ENCODE data around the gene FOXE3. TPM values are rescaled to one million over a fixed set of nuclear protein-coding genes. Genes with fewer than 3 reads are reported as not detected.

Gene FOXE3
- total RNA-seq, 1 experiment from 2014 or later: not detected

- no peak for DNase-seq
- Histone ChIP-seq H3K4me1 (no peaks in the 10 kb centered on the region), H3K36me3 (ENCODE audit: control insufficient read depth, insufficient read depth, low read length) (no peaks in the 10 kb centered on the region), H3K9me3 (no peaks in the 10 kb centered on the region), H3K27me3 (replicated peaks; ENCODE audit: control insufficient read depth, insufficient read depth, low read length) (no peaks in the 10 kb centered on the region), H3K4me3 (ENCODE audit: low read depth, low read length) (no peak overlapping the region)
- H3K27me3 Mint-ChIP-seq (ENCODE audit: insufficient read depth, unreplicated experiment): no peaks in the 10 kb centered on the region
- H3K9me3 Mint-ChIP-seq (ENCODE audit: unreplicated experiment): no peaks in the 10 kb centered on the region
- no TSS peak for BruUV-seq (replicated peaks)
- ChIA-PET CTCF (no interaction called here), POLR2A (no interaction called here)
- TF ChIP-seq CTCF (IDR thresholded peaks at IDR 0.05; ENCODE audit: insufficient read depth in 1 of 2, low read depth in 1 of 2, low read length in 1 of 2, severe bottlenecking in 1 of 2, unreplicated experiment in 1 of 2): no peak
- H3K27ac Mint-ChIP-seq (ENCODE audit: unreplicated experiment): no peak overlapping the region
- no peak overlapping the region for H3K4me3 Mint-ChIP-seq (ENCODE audit: unreplicated experiment)
- intact Hi-C loops (cut with micrococcal nuclease; ENCODE audit: unreplicated experiment): no loop called here
- H3K4me1 Mint-ChIP-seq (ENCODE audit: low read depth, unreplicated experiment): peaks cover 6% of the 10 kb centered on the region
- peaks cover 14% of the 10 kb centered on the region for H3K36me3 Mint-ChIP-seq (ENCODE audit: insufficient read depth, unreplicated experiment)
Measured at GRCh38 chr1:47431534-47431933, 15.4 kb downstream of the FOXE3 start.

- no peak overlapping the region for H3K27ac Mint-ChIP-seq (ENCODE audit: unreplicated experiment)
- H3K36me3 ChIP-seq (ENCODE audit: control insufficient read depth, insufficient read depth, low read length): no peaks in the 10 kb centered on the region
- H3K27me3 Mint-ChIP-seq (ENCODE audit: insufficient read depth, unreplicated experiment): no peaks in the 10 kb centered on the region
- ChIA-PET POLR2A (no interaction called here), CTCF (interaction anchor here (0.6 to 1.0 kb wide), 3 partner anchors 44 to 765 kb away, joined by 3 to 5 read pairs (median 4); no protein-coding TSS in a partner anchor)
- no peaks in the 10 kb centered on the region for H3K27me3 ChIP-seq (replicated peaks; ENCODE audit: control insufficient read depth, insufficient read depth, low read length)
- no peak overlapping the region for H3K4me3 Mint-ChIP-seq (ENCODE audit: unreplicated experiment)
- H3K9me3 Mint-ChIP-seq (ENCODE audit: unreplicated experiment): no peaks in the 10 kb centered on the region
- no peaks in the 10 kb centered on the region for H3K4me1 ChIP-seq
- DNase-seq: peak in 1 of 2 experiments; percentile 46
- H3K9me3 ChIP-seq: no peaks in the 10 kb centered on the region
- H3K36me3 Mint-ChIP-seq (ENCODE audit: insufficient read depth, unreplicated experiment): peaks cover 13% of the 10 kb centered on the region
- peaks cover 6% of the 10 kb centered on the region for H3K4me1 Mint-ChIP-seq (ENCODE audit: low read depth, unreplicated experiment)
- intact Hi-C loops (cut with micrococcal nuclease; ENCODE audit: unreplicated experiment): no loop called here
- no TSS peak for BruUV-seq (replicated peaks)
- H3K4me3 ChIP-seq (ENCODE audit: low read depth, low read length): no peak overlapping the region
- TF ChIP-seq CTCF (IDR thresholded peaks at IDR 0.05; ENCODE audit: insufficient read depth in 1 of 2, low read depth in 1 of 2, low read length in 1 of 2, severe bottlenecking in 1 of 2, unreplicated experiment in 1 of 2): peak in 1 of 2 experiments; percentile 33
Measured at GRCh38 chr1:47432071-47433036, 16.3 kb downstream of the FOXE3 start.

GRCh38 chr1:47433037-47433421, 16.9 kb downstream of the FOXE3 start:
- no peak overlapping the region for H3K4me3 ChIP-seq (ENCODE audit: low read depth, low read length)
- TF ChIP-seq CTCF (IDR thresholded peaks at IDR 0.05; ENCODE audit: insufficient read depth in 1 of 2, low read depth in 1 of 2, low read length in 1 of 2, severe bottlenecking in 1 of 2, unreplicated experiment in 1 of 2): no peak
- POLR2A ChIA-PET: no interaction called here
- no peak for DNase-seq
- CTCF ChIA-PET: interaction anchor here (1.0 kb wide), 1 partner anchor 44 kb away, joined by 3 read pairs; no protein-coding TSS in a partner anchor
- Mint-ChIP-seq H3K27ac (ENCODE audit: unreplicated experiment) (no peak overlapping the region), H3K4me1 (ENCODE audit: low read depth, unreplicated experiment) (peaks cover 6% of the 10 kb centered on the region), H3K36me3 (ENCODE audit: insufficient read depth, unreplicated experiment) (peaks cover 8% of the 10 kb centered on the region), H3K9me3 (ENCODE audit: unreplicated experiment) (no peaks in the 10 kb centered on the region), H3K4me3 (ENCODE audit: unreplicated experiment) (no peak overlapping the region), H3K27me3 (ENCODE audit: insufficient read depth, unreplicated experiment) (no peaks in the 10 kb centered on the region)
- H3K27me3 ChIP-seq (replicated peaks; ENCODE audit: control insufficient read depth, insufficient read depth, low read length): no peaks in the 10 kb centered on the region
- no peaks in the 10 kb centered on the region for H3K36me3 ChIP-seq (ENCODE audit: control insufficient read depth, insufficient read depth, low read length)
- H3K4me1 ChIP-seq: no peaks in the 10 kb centered on the region
- intact Hi-C loops (cut with micrococcal nuclease; ENCODE audit: unreplicated experiment): no loop called here
- no TSS peak for BruUV-seq (replicated peaks)
- no peaks in the 10 kb centered on the region for H3K9me3 ChIP-seq
